AML-193 (cell line): Measurements from ENCODE around the gene ANKS1B.

Source experiments
- DNase-seq, 2 experiments: peaks; one replicate each; lab custom pipeline; 2025; lab: John Stamatoyannopoulos, UW

ANKS1B gene

GRCh38 chr12:98812225-98812624 is 1172.5 kb downstream of the ANKS1B start:
- DNase-seq = no peak

- DNase-seq = no peak
These were observed 1176.4 kb downstream of the ANKS1B start for GRCh38 chr12:98808243-98808875.

- DNase-seq = no peak
These were observed 1177.5 kb downstream of the ANKS1B start for GRCh38 chr12:98807187-98807586.

- no peak for DNase-seq
These were observed 1181.1 kb downstream of the ANKS1B start for GRCh38 chr12:98803468-98804209.

- no peak for DNase-seq
These were observed 1184.9 kb downstream of the ANKS1B start for GRCh38 chr12:98799822-98800221.

- no peak for DNase-seq
These were observed 1185.5 kb downstream of the ANKS1B start for GRCh38 chr12:98799146-98799810.

GRCh38 chr12:98797200-98797599 is 1187.5 kb downstream of the ANKS1B start:
- no peak for DNase-seq

- no peak for DNase-seq
These were observed 1188.0 kb downstream of the ANKS1B start for GRCh38 chr12:98796745-98797144.

GRCh38 chr12:98793121-98793520 is 1191.6 kb downstream of the ANKS1B start:
- DNase-seq = no peak

GRCh38 chr12:98791406-98791805 is 1193.3 kb downstream of the ANKS1B start:
- no peak for DNase-seq

- no peak for DNase-seq
These were observed 1196.3 kb downstream of the ANKS1B start for GRCh38 chr12:98788396-98788795.

GRCh38 chr12:98786653-98787052 is 1198.1 kb downstream of the ANKS1B start:
- no peak for DNase-seq

- no peak for DNase-seq
These were observed 1201.3 kb downstream of the ANKS1B start for GRCh38 chr12:98783420-98783819.

- DNase-seq = no peak
These were observed 1204.5 kb downstream of the ANKS1B start for GRCh38 chr12:98780261-98780660.

- DNase-seq = no peak
These were observed 1211.9 kb downstream of the ANKS1B start for GRCh38 chr12:98772818-98773217.

- DNase-seq = no peak
These were observed 1212.7 kb downstream of the ANKS1B start for GRCh38 chr12:98771811-98772752.

- no peak for DNase-seq
These were observed 1214.5 kb downstream of the ANKS1B start for GRCh38 chr12:98770230-98770629.

- no peak for DNase-seq
These were observed 1215.7 kb downstream of the ANKS1B start for GRCh38 chr12:98769068-98769467.

GRCh38 chr12:98767248-98767647 is 1217.5 kb downstream of the ANKS1B start:
- no peak for DNase-seq

- DNase-seq = no peak
These were observed 1221.1 kb downstream of the ANKS1B start for GRCh38 chr12:98763656-98764055.

- no peak for DNase-seq
These were observed 1226.4 kb downstream of the ANKS1B start for GRCh38 chr12:98758331-98758730.

GRCh38 chr12:98757455-98757854 is 1227.3 kb downstream of the ANKS1B start:
- no peak for DNase-seq
